HG02610 (cell line): ENCODE measurements around the gene THOC1.
A peak's percentile ranks its signal among the peaks of the same experiment; 100 is the strongest.
"Not testable (repeated sequence)": the region's sequence is repeated elsewhere in the genome, so short reads cannot be mapped to it uniquely, and the experiment has no call there.

Experiments used
- ATAC-seq: cut with Tn5 transposase; IDR thresholded peaks from one replicate; pipeline ENCODE4 v1.9.1; 2021; ENCODE audit warnings: mild to moderate bottlenecking, moderate library complexity; ENCODE audit not compliant: unreplicated experiment

Gene THOC1

GRCh38 chr18:267688-268552, at the start of gene THOC1:
TSS of gene THOC1 (minus strand) at chr18:268047. CDS start at chr18:268019, 28 bp downstream.
- ATAC-seq: peak; percentile 86

- no peak for ATAC-seq
Observed at GRCh38 chr18:317618-318017, 49.8 kb upstream of the THOC1 start.

GRCh38 chr18:316393-316792, 48.5 kb upstream of the THOC1 start:
- no peak for ATAC-seq

GRCh38 chr18:313931-314330, 46.1 kb upstream of the THOC1 start:
- ATAC-seq: no peak

GRCh38 chr18:312415-312814, 44.6 kb upstream of the THOC1 start:
- no peak for ATAC-seq

GRCh38 chr18:310042-310441, 42.2 kb upstream of the THOC1 start:
- no peak for ATAC-seq

- not testable (repeated sequence) for ATAC-seq
Observed at GRCh38 chr18:308086-308485, 40.2 kb upstream of the THOC1 start.

GRCh38 chr18:306608-307255, 38.9 kb upstream of the THOC1 start:
- no peak for ATAC-seq

GRCh38 chr18:305003-305501, 37.2 kb upstream of the THOC1 start:
- no peak for ATAC-seq

GRCh38 chr18:303607-304006, 35.8 kb upstream of the THOC1 start:
- no peak for ATAC-seq

- no peak for ATAC-seq
Observed at GRCh38 chr18:303011-303410, 35.2 kb upstream of the THOC1 start.

GRCh38 chr18:302097-302496, 34.2 kb upstream of the THOC1 start:
- no peak for ATAC-seq

- ATAC-seq: no peak
Observed at GRCh38 chr18:297936-298335, 30.1 kb upstream of the THOC1 start.

GRCh38 chr18:295756-296490, 28.1 kb upstream of the THOC1 start:
- ATAC-seq: no peak

- no peak for ATAC-seq
Observed at GRCh38 chr18:294566-294965, 26.7 kb upstream of the THOC1 start.

- no peak for ATAC-seq
Observed at GRCh38 chr18:293536-293935, 25.7 kb upstream of the THOC1 start.

GRCh38 chr18:292271-292670, 24.4 kb upstream of the THOC1 start:
- ATAC-seq: no peak

- ATAC-seq: not testable (repeated sequence)
Observed at GRCh38 chr18:289970-290369, 22.1 kb upstream of the THOC1 start.

GRCh38 chr18:289026-289425, 21.2 kb upstream of the THOC1 start:
- ATAC-seq: no peak

GRCh38 chr18:286515-287310, 18.9 kb upstream of the THOC1 start:
- ATAC-seq: no peak

GRCh38 chr18:285817-286216, 18.0 kb upstream of the THOC1 start:
- ATAC-seq: no peak
